ENCODE measurements around the gene SLC39A9. TPM values are rescaled to one million over a fixed set of nuclear protein-coding genes. Genes with fewer than 3 reads are reported as not detected.
A peak's percentile ranks its signal among the peaks of the same experiment; 100 is the strongest.
"Not testable (repeated sequence)": the region's sequence is repeated elsewhere in the genome, so short reads cannot be mapped to it uniquely, and the experiment has no call there.

Gene SLC39A9
- total RNA-seq, 1 donor from 2014 or later = 118 TPM

DNA sequence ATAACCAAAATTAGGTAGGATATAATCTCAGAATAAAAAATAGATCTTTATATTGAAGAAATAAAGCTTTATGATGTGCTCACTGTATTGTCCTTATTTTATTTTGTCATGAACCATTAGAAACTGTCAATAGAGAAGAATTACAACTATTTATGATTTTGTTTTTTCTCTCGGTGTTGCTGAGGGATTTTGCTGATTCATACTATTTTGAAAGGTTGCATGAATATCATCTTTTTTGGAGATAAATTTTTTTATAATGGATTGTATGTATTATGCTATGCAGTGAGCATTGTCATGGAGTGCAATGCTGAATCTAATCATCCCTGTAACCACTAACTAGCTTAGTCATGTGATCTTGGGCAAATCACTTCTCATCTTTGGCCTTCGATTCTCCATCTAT, 15.0 kb downstream of the SLC39A9 start:
- DNase-seq (ENCODE audit: low spot score in 2 of 2) (no peak), FAIRE-seq (no peak)

GRCh38 chr14:69416087-69416486, 17.6 kb downstream of the SLC39A9 start:
- DNase-seq (ENCODE audit: low spot score in 2 of 2); FAIRE-seq: not testable (repeated sequence)

DNA sequence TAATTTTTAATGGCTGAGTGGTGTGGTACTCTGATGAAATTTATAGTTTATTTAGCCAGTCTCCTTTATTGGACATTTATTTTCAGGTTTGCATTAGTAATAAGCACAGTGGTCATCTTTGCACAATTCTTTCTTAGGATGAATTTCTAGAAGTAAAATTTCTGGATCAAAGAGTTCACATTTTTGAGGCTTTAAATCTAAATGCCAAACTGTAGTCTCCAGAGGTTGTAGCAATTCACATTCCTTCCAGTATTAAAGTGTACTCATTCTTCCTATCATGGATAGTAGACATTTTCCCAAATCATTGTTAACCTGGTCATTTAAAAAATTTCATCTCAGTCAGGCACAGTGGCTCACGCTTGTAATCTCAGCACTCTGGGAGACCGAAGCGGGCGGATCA, 24.8 kb downstream of the SLC39A9 start:
- FAIRE-seq = no peak
- DNase-seq (ENCODE audit: low spot score in 2 of 2) = no peak

- DNase-seq (ENCODE audit: low spot score in 2 of 2) (no peak), FAIRE-seq (no peak)
Observed at GRCh38 chr14:69424149-69424923, 25.8 kb downstream of the SLC39A9 start.

- FAIRE-seq (no peak), DNase-seq (ENCODE audit: low spot score in 2 of 2) (no peak)
Observed at GRCh38 chr14:69427596-69427995, 29.1 kb downstream of the SLC39A9 start.

DNA sequence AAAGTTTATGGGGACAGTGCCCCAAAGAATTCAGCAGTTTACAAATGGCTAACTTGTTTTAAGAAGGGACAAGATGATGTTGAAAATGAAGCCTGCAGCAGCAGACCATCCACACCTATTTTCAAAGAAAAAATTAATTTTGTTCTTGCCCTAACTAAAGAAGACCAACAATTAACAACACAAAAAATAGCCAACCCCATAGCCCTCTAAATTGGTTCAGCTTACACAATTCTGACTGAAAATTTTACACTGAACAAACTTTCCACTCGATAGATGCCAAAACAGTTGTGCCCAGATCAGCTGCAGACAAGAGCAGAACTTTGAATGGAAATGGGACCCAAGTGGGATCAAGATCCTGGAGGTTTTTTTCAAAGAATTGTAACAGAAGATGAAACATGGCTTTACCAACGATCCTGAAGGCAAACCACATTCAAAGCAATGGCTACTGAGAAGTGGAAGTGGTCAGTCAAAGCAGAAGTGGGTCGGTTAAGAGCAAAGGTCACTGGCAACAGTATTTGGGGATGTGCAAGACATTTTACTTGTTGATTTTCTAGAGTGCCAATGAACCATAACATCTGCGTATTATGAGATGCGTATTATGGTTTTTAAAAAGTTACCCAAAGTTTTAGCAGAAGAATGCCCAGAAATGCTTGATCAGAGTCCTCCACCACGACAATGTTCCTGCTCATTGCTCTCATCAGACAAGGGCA, 30.0 kb downstream of the SLC39A9 start:
- DNase-seq (ENCODE audit: low spot score in 2 of 2) (no peak), FAIRE-seq (no peak)

DNA sequence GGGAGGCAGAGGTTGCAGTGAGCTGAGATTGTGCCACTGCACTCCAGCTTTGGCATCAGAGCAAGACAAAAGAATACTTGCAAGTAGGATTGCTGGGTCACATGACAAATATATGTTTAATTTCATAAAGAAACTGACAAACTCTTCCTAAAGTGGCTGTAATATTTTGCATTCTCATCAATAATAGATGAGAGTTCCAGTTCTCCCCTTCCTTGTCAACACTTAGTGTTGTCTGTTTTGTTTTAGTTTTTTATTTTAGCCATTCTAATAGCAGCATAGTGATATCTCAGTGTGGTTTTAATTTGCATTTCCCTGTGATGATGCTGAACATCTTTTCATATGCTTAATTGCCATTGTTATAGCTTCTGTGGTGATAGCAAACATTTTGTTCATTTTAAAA, 31.2 kb downstream of the SLC39A9 start:
- DNase-seq (ENCODE audit: low spot score in 2 of 2) (no peak), FAIRE-seq (no peak)

DNA sequence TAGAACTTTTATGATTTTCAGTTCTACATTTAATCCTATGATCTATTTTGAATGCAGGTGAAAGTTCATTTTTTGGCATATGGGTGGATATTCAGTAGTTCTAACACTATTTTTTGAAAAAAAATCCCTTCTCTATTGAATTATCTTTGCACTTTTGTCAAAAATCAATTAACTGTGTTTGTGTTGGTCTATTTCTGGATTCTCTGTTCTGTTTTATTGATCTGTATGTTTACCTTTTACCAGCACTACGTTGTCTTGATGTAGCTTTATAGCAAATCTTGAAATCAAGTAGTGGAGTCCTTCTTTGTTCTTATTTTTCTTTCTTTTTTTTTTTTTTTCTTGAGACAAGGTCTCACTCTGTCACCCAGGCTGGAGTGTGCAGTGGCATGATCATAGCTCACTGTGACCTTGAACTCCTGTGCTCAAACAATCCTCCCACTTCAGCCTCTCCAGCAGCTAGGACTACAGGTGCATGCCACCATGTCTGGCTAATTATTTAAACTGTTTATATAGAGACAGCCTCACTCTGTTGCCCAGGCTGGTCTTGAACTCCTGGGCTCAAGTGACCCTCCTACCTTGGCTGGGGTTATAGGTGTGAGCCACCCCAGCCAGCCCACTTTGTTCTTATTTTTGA, 31.9 kb downstream of the SLC39A9 start:
- FAIRE-seq (no peak), DNase-seq (ENCODE audit: low spot score in 2 of 2) (no peak)

DNA sequence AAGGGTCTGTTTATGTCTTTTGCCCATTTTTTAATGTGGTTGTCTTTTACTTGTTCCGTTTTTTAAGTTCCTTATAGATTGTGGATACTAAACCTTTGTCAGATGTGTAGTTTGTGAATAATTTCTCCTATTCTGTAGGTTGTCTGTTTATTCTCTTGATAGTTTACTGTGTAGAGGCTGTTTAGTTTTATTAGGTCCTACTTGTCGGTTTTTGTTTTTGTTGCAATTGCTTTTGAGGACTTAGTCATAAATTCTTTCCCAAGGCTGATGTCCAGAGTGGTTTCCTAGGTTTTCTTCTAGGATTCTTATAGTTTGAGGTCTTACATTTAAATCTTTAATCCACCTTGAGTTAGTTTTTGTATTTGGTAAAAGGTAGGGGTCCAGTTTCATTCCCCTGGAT, 33.9 kb downstream of the SLC39A9 start:
- FAIRE-seq (no peak), DNase-seq (ENCODE audit: low spot score in 2 of 2) (no peak)

DNA sequence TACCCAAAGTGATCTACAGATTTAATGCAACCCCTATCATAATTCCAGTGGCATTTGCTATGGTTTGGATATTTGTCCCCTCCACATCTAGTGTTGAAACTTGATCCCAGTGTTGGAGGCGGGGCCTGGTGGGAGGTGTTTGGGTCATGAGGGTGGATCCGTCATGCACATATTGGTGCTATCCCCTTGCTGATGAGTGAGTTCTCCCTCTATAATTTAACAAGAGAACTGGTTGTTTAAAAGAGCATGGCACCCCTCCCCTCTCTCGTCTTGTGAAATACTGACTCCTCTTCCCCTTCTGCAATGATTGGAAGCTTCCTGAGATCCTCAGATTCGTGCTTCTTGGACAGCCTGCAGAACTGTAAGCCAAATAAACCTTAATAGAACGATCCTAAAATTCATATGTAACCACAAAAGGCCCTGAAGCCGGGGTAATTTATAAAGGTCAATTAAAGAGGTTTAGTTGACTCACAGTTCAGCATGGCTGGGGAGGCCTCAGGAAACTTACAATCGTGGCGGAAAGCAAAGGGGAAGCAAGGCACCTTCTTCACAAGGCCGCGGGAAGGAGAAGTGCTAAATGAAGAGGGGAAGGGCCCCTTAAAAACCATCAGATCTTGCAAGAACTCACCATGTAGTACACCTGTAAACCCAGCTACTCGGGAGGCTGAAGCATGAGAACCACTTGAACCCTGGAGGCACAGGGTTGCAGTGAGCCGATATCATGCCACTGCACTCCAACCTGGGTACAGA, 41.2 kb downstream of the SLC39A9 start:
- no peak for FAIRE-seq

DNA sequence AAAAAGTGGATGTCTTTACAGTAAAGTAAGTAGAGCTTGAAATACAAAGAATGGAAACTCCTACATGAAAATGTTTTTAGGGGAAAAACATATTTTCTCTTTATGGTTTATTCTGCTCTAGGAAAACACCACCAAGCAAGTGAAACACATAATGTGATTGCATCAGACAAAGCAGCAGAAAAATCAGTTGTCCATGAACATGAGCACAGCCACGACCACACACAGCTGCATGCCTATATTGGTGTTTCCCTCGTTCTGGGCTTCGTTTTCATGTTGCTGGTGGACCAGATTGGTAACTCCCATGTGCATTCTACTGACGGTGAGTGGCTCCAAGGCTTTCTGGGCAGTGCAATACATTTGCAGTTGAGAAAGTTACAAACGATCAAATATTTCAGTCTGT, 43.5 kb downstream of the SLC39A9 start:
- DNase-seq (ENCODE audit: low spot score in 2 of 2) (no peak), FAIRE-seq (no peak)

More for the DNA sequence above, 41.2 kb downstream of the SLC39A9 start:
- DNase-seq (ENCODE audit: low spot score in 2 of 2) = no peak

GRCh38 chr14:69443296-69443805, 44.9 kb downstream of the SLC39A9 start:
- FAIRE-seq (no peak), DNase-seq (ENCODE audit: low spot score in 2 of 2) (no peak)

- DNase-seq (ENCODE audit: low spot score in 2 of 2) = no peak
Observed at GRCh38 chr14:69449216-69449615, 50.7 kb downstream of the SLC39A9 start.

DNA sequence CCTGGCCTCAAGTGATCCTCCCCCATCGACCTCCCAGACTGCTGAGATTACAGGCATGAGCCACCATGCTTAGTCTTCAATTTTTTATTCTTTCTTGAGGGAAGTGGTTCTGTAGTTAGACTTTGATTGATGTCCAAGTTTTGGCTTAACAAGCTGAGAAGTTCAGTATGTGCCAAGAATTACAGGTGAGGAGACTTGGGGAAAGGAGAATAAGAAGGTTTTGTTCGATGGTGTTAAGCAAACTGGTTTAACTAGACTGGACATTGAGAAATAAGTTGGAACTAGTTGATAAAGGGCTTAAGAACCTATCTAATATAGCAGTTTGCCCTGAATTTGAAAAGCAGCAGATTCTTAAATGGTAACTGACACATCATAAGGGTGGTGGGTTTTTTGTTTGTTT, 53.4 kb downstream of the SLC39A9 start:
- FAIRE-seq (no peak), DNase-seq (ENCODE audit: low spot score in 2 of 2) (no peak)

More at GRCh38 chr14:69449216-69449615, 50.7 kb downstream of the SLC39A9 start:
- no peak for FAIRE-seq

GRCh38 chr14:69458350-69458749, 59.9 kb downstream of the SLC39A9 start:
- FAIRE-seq = no peak

DNA sequence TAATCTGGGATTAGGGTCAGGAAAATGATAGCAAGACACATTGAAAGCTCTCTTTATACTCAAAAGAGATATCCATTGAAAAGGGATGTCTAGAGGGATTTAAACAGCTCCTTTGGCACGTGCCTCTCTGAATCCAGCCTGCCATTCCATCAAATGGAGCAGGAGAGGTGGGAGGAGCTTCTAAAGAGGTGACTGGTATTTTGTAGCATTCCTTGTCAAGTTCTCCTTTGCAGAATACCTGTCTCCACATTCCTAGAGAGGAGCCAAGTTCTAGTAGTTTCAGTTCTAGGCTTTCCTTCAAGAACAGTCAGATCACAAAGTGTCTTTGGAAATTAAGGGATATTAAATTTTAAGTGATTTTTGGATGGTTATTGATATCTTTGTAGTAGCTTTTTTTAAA, 60.6 kb downstream of the SLC39A9 start:
- DNase-seq (ENCODE audit: low spot score in 2 of 2) = no peak
- FAIRE-seq = no peak

More at GRCh38 chr14:69458350-69458749, 59.9 kb downstream of the SLC39A9 start:
- no peak for DNase-seq (ENCODE audit: low spot score in 2 of 2)

DNA sequence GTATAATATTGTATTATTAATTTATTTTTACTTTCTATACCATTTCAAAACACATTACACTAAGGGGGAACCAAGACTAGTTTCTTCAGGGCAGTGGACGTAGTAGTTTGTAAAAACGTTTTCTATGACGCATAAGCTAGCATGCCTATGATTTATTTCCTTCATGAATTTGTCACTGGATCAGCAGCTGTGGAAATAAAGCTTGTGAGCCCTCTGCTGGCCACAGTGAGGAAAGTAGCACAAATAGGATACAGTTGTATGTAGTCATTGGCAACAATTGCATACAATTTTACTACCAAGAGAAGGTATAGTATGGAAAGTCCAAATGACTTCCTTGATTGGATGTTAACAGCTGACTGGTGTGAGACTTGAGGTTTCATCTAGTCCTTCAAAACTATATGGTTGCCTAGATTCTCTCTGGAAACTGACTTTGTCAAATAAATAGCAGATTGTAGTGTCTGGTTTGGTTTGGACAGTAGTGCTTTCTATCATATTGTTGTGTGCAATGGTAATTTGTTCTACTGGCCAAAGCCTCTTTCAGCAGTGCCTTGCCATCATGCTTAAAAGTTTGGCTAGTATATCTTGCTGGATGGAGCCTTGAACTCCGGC, 61.7 kb downstream of the SLC39A9 start:
- DNase-seq (ENCODE audit: low spot score in 2 of 2) = peak; percentile 22 to 62
- FAIRE-seq = peak; percentile 45

GRCh38 chr14:69464379-69464778, 65.9 kb downstream of the SLC39A9 start:
- no peak for DNase-seq (ENCODE audit: low spot score in 2 of 2)
- no peak for FAIRE-seq

DNA sequence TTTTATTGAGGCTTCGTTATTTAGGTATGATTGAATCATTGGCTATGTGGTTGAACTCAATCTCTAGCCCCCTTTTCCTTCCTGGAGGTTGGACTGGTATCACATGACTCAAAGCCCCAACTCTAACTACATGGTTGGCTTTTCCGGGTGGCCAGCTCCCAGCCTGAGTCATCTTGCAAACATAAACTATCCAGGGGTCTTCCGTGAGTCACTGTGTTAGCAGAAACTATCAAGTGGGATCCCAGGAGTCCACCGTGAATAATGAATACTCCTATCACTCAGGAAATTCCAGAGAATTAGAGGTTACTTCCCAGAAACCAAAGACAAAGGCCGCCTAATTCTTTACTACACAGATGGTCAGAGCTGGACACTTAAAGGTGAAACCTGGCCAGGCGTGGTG, 66.3 kb downstream of the SLC39A9 start:
- FAIRE-seq (no peak), DNase-seq (ENCODE audit: low spot score in 2 of 2) (no peak)

GRCh38 chr14:69468949-69469348, 70.5 kb downstream of the SLC39A9 start:
- FAIRE-seq (no peak), DNase-seq (ENCODE audit: low spot score in 2 of 2) (no peak)

Data from frontal cortex (tissue), 4 donors.